ENCODE results near the gene PITX1. TPM values are rescaled to one million over a fixed set of nuclear protein-coding genes. Genes with fewer than 3 reads are reported as not detected.

The PITX1 gene
- total RNA-seq, 1 experiment from 2014 or later = 41.8 TPM

- no peak for DNase-seq (ENCODE audit: low spot score)
Measured at GRCh38 chr5:135062216-135063055, 28.4 kb upstream of the PITX1 start.

- DNase-seq (ENCODE audit: low spot score) = no peak
Measured at GRCh38 chr5:135061001-135061400, 27.0 kb upstream of the PITX1 start.

GRCh38 chr5:135060021-135060420 is 26.0 kb upstream of the PITX1 start:
- DNase-seq (ENCODE audit: low spot score) = no peak

- DNase-seq (ENCODE audit: low spot score) = no peak
Measured at GRCh38 chr5:135059000-135059923, 25.2 kb upstream of the PITX1 start.

- DNase-seq (ENCODE audit: low spot score) = no peak
Measured at GRCh38 chr5:135058331-135058732, 24.3 kb upstream of the PITX1 start.

GRCh38 chr5:135057233-135057632 is 23.2 kb upstream of the PITX1 start:
- DNase-seq (ENCODE audit: low spot score) = no peak

GRCh38 chr5:135056316-135057030 is 22.4 kb upstream of the PITX1 start:
- no peak for DNase-seq (ENCODE audit: low spot score)

GRCh38 chr5:135055396-135055795 is 21.4 kb upstream of the PITX1 start:
- DNase-seq (ENCODE audit: low spot score) = no peak

- DNase-seq (ENCODE audit: low spot score) = no peak
Measured at GRCh38 chr5:135054546-135054945, 20.5 kb upstream of the PITX1 start.

GRCh38 chr5:135053989-135054388 is 20.0 kb upstream of the PITX1 start:
- DNase-seq (ENCODE audit: low spot score) = no peak

- no peak for DNase-seq (ENCODE audit: low spot score)
Measured at GRCh38 chr5:135053278-135053677, 19.2 kb upstream of the PITX1 start.

- no peak for DNase-seq (ENCODE audit: low spot score)
Measured at GRCh38 chr5:135052511-135053145, 18.6 kb upstream of the PITX1 start.

- no peak for DNase-seq (ENCODE audit: low spot score)
Measured at GRCh38 chr5:135051872-135052271, 17.8 kb upstream of the PITX1 start.

- DNase-seq (ENCODE audit: low spot score) = no peak
Measured at GRCh38 chr5:135051399-135051798, 17.4 kb upstream of the PITX1 start.

- DNase-seq (ENCODE audit: low spot score) = no peak
Measured at GRCh38 chr5:135050244-135050767, 16.3 kb upstream of the PITX1 start.

GRCh38 chr5:135048930-135049329 is 14.9 kb upstream of the PITX1 start:
- no peak for DNase-seq (ENCODE audit: low spot score)

- DNase-seq (ENCODE audit: low spot score) = no peak
Measured at GRCh38 chr5:135048286-135048685, 14.3 kb upstream of the PITX1 start.

GRCh38 chr5:135047347-135047695 is 13.3 kb upstream of the PITX1 start:
- DNase-seq (ENCODE audit: low spot score) = no peak

- no peak for DNase-seq (ENCODE audit: low spot score)
Measured at GRCh38 chr5:135046661-135047346, 12.8 kb upstream of the PITX1 start.

GRCh38 chr5:135045488-135045887 is 11.5 kb upstream of the PITX1 start:
- no peak for DNase-seq (ENCODE audit: low spot score)

- no peak for DNase-seq (ENCODE audit: low spot score)
Measured at GRCh38 chr5:135042595-135042994, 8.6 kb upstream of the PITX1 start.

All from HT-29 (cell line).